GM13977 (cell line): ENCODE results near the gene KLHL36.

Experiments
- DNase-seq: peaks from one replicate; pipeline ENCODE4 v3.0.0; 2012; ENCODE audit warnings: low spot score
- CTCF ChIP-seq: IDR thresholded peaks from 2 replicates; pipeline ENCODE4 v1.5.1; 2012; ENCODE audit warnings: mild to moderate bottlenecking, control low read depth; ENCODE audit not compliant: insufficient read depth; ENCODE audit errors: extremely low read depth, missing control alignments
- in situ Hi-C: fragments of 300-500 bp; cut with MboI; formaldehyde crosslinking; loops from one replicate; pipeline ENCODE4 v1.12.0; 2022; ENCODE audit warnings: low sequenced_read_pairs, low pct_unique_long_range_greater_than_20kb, mixed read lengths, inconsistent platforms; ENCODE audit not compliant: unreplicated experiment

KLHL36 gene

DNA sequence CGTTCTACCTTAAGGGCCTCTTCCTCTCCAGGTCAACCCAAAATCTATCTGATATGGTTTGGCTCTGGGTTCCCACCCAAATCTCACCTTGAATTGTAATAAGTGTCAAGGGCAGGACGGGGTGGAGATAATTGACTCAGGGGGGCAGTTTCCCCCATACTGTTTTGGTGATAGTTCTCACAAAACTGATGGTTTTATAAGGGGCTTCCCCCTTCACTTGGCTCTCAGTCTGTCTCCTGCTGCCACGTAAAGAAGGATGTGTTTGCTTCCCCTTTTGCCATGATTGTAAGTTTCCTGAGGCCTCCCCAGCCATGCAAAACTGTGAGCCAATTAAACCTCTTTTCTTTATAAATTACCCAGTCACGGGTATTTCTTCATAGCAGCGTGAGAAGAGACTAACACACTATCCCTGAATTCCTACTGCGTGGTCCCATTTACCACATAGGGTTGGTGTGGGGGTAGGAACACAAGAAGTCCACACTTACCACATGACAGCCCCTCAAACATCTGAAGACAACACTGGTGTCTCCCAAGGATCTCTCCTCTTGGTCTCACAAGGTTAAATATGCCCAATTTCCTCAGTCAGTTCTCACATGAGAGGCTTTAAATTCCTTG, 38.6 kb upstream of the KLHL36 start:
- no peak for TF ChIP-seq CTCF
- in situ Hi-C loops: no loop called here

GRCh38 chr16:84610376-84610775, 37.9 kb upstream of the KLHL36 start:
- no peak for DNase-seq
- TF ChIP-seq CTCF: no peak
- in situ Hi-C loops: no loop called here

More for the DNA sequence above, 38.6 kb upstream of the KLHL36 start:
- DNase-seq: no peak

DNA sequence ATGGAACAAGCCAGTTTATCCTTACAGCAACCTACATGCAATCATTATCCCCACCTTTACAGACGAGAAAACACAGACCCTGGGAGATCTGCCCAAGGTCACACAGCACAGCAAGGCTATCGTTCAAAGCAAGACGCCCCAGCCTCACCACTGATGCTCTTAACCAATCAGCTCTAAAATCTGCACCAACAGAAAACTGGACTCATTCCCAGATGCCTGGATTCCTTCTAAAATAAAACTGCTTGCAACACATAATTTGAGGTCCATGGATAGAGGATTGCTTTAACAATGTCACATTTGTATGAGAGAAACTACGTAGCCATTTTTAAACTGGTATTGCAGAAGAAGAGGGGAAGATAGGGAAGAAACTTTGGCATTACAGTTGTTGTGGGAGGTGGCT, 37.3 kb upstream of the KLHL36 start:
- DNase-seq: no peak
- in situ Hi-C loops: no loop called here
- TF ChIP-seq CTCF: no peak

GRCh38 chr16:84612686-84613085, 35.6 kb upstream of the KLHL36 start:
- TF ChIP-seq CTCF: no peak
- in situ Hi-C loops: no loop called here
- no peak for DNase-seq

DNA sequence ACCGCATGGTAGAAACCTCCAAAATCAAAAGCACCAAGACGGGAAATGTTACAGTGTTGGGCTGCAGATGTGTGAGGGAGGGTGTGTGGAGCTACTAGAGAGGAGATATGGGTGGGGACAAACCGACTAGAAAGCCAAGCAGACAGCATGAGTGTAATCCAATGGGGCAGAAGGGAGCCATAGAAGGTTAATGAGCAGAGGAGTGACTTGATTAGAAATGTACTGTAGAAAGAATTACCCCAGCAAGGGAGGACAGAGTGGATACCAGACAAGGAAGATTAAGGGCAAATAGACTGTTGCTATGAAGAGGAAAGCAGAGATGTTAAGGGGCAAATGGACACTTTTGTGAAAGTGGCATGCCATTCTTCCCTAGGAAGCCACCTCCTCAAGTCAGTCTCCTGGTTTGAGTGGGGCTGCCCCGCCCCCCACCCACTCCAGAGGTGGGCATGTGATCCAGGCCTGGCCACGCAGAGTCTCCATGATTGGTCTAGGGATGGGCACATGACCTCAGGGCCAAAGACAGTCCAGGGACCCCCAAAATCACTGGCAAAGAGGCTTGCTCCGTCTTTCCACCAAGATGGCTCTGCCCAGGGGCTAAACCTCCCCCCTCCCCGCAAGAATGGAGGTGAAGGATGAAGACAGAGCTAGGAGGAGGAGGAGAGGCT, 34.8 kb upstream of the KLHL36 start:
- in situ Hi-C loops: no loop called here
- no peak for TF ChIP-seq CTCF

DNA sequence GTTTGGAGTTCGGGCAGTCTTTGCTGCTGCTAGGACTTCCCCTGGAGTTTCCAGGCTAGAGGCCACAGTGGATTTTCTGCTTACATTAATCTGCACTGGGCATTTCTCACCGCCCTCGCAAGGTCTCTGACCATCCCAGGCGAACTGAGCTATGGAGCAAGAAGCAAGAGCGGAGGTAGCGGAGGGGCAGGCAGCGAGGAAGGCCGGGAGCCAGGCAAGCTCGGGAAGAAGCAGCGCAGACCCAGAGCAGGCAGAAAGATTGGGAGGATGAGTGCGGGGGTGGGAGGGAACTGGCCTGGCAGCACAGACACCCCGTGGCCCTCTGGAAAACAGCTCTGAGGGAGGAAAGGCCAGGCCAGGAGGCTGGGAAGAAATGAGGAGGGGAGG, 34.2 kb upstream of the KLHL36 start:
- in situ Hi-C loops: no loop called here
- DNase-seq: no peak
- no peak for TF ChIP-seq CTCF

More for the DNA sequence above, 34.8 kb upstream of the KLHL36 start:
- no peak for DNase-seq
